ENCODE measurements around the gene NVL. TPM values are rescaled to one million over a fixed set of nuclear protein-coding genes. Genes with fewer than 3 reads are reported as not detected.

The NVL gene
- total RNA-seq, 1 donor from 2014 or later: 44.4 TPM

DNA sequence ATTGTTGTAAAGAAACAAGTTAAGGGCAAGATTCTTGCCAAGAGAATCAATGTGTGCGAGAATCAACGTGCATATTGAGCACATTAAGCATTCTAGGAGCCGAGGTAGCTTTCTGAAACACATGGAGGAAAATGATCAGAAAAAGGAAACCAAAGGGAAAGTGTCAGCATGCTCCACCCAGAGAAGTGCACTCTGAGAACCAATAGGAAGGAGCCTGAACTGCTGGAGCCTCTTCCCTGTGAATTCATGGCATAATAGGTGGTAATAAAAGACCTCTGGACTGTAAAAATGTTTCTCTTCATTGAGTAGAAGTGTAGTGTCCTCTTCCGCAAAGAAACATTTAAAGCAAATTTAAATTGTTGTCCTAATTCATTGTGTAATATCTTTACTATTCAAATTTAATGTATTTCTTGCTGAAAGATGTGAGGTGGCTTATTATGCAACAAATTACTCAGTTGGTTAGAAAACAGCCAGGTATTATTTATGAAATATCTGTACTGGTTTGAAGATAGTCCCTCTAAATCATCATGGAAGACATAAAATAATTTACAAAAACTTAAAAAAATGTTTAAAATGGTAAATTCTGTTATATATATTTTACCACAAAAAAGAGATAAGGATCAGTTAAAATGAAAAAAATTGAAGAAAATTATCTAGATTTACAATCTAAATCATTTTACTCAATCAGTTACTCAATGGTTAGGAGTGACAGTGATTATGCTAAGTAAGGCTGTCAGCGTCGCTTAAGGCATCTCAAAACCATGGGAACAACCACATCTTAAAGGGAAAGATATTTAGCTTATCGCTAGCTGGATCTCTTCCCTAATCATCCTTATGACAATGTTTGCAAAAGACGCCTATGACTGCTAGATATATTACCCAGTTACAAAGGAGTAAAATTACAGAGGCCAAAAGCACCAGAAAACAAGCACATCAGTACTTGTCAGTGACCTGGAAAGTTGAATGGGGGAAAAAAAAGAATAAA, 31.3 kb downstream of the NVL start:
- intact Hi-C loops (cut with micrococcal nuclease): no loop called here
- Mint-ChIP-seq H3K4me1 (peaks cover 2% of the 10 kb centered on the region), H3K27ac (no peak overlapping the region), H3K27me3 (no peaks in the 10 kb centered on the region), H3K9me3 (no peaks in the 10 kb centered on the region), H3K4me3 (no peak overlapping the region), H3K36me3 (ENCODE audit: low read depth) (peaks cover 87% of the 10 kb centered on the region)
- no peak for ATAC-seq (ENCODE audit: low read depth)
- POLR2A ChIA-PET: no interaction called here
- TF ChIP-seq, protein P1, sequence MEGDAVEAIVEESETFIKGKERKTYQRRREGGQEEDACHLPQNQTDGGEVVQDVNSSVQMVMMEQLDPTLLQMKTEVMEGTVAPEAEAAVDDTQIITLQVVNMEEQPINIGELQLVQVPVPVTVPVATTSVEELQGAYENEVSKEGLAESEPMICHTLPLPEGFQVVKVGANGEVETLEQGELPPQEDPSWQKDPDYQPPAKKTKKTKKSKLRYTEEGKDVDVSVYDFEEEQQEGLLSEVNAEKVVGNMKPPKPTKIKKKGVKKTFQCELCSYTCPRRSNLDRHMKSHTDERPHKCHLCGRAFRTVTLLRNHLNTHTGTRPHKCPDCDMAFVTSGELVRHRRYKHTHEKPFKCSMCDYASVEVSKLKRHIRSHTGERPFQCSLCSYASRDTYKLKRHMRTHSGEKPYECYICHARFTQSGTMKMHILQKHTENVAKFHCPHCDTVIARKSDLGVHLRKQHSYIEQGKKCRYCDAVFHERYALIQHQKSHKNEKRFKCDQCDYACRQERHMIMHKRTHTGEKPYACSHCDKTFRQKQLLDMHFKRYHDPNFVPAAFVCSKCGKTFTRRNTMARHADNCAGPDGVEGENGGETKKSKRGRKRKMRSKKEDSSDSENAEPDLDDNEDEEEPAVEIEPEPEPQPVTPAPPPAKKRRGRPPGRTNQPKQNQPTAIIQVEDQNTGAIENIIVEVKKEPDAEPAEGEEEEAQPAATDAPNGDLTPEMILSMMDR (IDR thresholded peaks at IDR 0.05): no peak
- DNase-seq: no peak
- CTCF ChIA-PET: no interaction called here

DNA sequence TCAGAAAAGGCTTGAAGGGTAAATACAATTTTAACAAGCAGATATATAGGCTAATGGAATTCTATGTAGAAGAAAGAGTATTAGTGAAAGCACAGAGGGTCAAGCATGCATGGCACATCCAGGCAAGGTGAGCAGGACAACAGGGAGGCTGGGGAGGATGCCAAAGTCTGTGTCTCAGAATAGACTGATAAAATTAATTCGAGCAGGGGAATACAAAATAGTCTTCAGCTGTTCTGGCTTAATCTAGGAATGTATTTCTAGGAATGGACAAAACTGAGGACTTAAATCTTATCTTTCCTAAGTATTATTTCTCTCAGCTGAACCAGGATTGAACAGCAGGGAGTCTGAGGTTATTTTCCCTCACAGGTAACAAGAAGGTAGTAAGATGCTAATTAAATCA, 35.2 kb downstream of the NVL start:
- TF ChIP-seq, protein P1 (IDR thresholded peaks at IDR 0.05): no peak
- no peak for ATAC-seq (ENCODE audit: low read depth)
- no peaks in the 10 kb centered on the region for H3K27me3 Mint-ChIP-seq
- no peak overlapping the region for H3K4me3 Mint-ChIP-seq
- peaks cover 81% of the 10 kb centered on the region for H3K36me3 Mint-ChIP-seq (ENCODE audit: low read depth)
- H3K9me3 Mint-ChIP-seq: no peaks in the 10 kb centered on the region
- no peaks in the 10 kb centered on the region for H3K4me1 Mint-ChIP-seq
- POLR2A ChIA-PET: interaction anchor here (0.6 kb wide), 1 partner anchor 22 kb away, joined by 4 read pairs; no protein-coding TSS in a partner anchor
- no peak for DNase-seq
- H3K27ac Mint-ChIP-seq: no peak overlapping the region
- CTCF ChIA-PET: no interaction called here
- intact Hi-C loops (cut with micrococcal nuclease): no loop called here

DNA sequence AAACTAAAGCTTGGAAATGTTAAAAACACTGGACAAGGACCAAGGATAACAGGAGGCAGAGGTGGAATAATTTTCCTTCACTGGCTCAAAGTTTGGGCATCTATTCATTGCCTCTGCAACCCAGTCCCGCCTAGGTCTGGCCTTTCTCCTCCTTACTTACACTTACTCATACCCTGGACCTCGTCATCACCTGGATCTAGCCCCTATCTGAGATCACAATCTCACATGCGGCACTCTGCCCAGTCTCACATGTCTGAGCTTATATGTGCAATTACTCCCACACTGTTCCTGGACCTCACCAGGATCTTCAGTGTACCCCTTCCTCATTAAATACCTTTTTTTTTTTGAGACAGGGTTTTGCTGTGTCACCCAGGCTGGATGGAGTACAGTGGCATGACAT, 37.6 kb downstream of the NVL start:
- no peaks in the 10 kb centered on the region for H3K27me3 Mint-ChIP-seq
- no peaks in the 10 kb centered on the region for H3K4me1 Mint-ChIP-seq
- H3K9me3 Mint-ChIP-seq: no peaks in the 10 kb centered on the region
- DNase-seq: no peak
- H3K27ac Mint-ChIP-seq: no peak overlapping the region
- no peak for ATAC-seq (ENCODE audit: low read depth)
- peaks cover 74% of the 10 kb centered on the region for H3K36me3 Mint-ChIP-seq (ENCODE audit: low read depth)
- TF ChIP-seq, protein P1 (IDR thresholded peaks at IDR 0.05): no peak
- CTCF ChIA-PET: no interaction called here
- intact Hi-C loops (cut with micrococcal nuclease): no loop called here
- no peak overlapping the region for H3K4me3 Mint-ChIP-seq
- POLR2A ChIA-PET: no interaction called here

DNA sequence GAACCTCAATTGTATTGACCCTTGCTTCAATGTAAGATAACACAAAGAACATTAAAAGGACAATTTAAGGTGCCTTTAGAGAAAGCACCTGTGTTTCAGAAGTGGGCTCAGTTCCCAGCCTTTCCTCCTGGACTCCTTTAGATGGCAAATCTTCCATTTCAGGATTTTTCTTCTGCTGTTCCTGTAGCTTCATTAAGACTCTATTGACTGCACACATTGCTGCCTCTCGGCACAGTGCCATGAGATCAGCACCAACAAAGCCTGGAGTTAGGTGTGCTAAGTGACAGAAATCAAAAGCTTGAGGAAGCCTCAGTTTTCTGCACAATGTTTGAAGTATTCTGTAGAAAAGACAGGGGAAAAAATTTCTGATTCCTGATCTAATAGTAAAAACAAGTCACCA, 40.6 kb downstream of the NVL start:
- Mint-ChIP-seq H3K27me3 (no peaks in the 10 kb centered on the region), H3K27ac (no peak overlapping the region), H3K4me3 (no peak overlapping the region), H3K9me3 (no peaks in the 10 kb centered on the region), H3K36me3 (ENCODE audit: low read depth) (peaks cover 74% of the 10 kb centered on the region), H3K4me1 (no peaks in the 10 kb centered on the region)
- TF ChIP-seq, protein P1 (IDR thresholded peaks at IDR 0.05): no peak
- DNase-seq (no peak), ATAC-seq (ENCODE audit: low read depth) (no peak)
- POLR2A ChIA-PET: no interaction called here
- CTCF ChIA-PET: no interaction called here
- intact Hi-C loops (cut with micrococcal nuclease): no loop called here

DNA sequence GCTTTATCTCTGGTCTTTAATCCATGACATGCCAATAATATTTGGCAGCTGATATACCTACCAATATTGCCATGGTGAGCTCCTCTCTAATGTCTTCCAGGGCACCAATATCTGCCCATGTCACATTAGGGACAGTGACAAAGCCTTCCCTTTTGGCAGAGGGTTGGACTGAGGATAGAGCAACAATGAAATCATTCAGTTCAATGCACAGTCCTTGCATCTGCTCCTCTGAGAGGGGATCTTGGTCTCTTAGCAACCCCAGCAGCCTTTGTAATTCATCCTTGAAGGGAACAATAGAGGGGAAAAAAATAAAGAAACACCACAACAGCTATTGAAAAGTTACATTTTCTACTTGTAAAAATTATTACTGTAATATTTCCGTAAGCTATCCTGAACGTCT, 42.3 kb downstream of the NVL start:
- no peaks in the 10 kb centered on the region for H3K27me3 Mint-ChIP-seq
- ChIA-PET CTCF (interaction anchor here (1.5 kb wide), 1 partner anchor 15 kb away, joined by 3 read pairs; no protein-coding TSS in a partner anchor), POLR2A (no interaction called here)
- DNase-seq (no peak), ATAC-seq (ENCODE audit: low read depth) (no peak)
- peaks cover 73% of the 10 kb centered on the region for H3K36me3 Mint-ChIP-seq (ENCODE audit: low read depth)
- no peaks in the 10 kb centered on the region for H3K9me3 Mint-ChIP-seq
- H3K4me1 Mint-ChIP-seq: no peaks in the 10 kb centered on the region
- intact Hi-C loops (cut with micrococcal nuclease): no loop called here
- no peak overlapping the region for H3K4me3 Mint-ChIP-seq
- TF ChIP-seq, protein P1 (IDR thresholded peaks at IDR 0.05): no peak
- H3K27ac Mint-ChIP-seq: no peak overlapping the region
